HepG2 (cell line): ENCODE results near the gene MYL6. TPM values are rescaled to one million over a fixed set of nuclear protein-coding genes. Genes with fewer than 3 reads are reported as not detected.

Experiments used
- ATF6 ChIP-seq: sonication (generic); formaldehyde crosslinking; conservative IDR thresholded peaks from 2 replicates; pipeline ENCODE4 v1.4.0; 2020; ENCODE audit warnings: missing genetic modification reagents
- CEBPG ChIP-seq: IDR thresholded peaks from 2 replicates; pipeline ENCODE4 v1.6.1; 2016
- CREBL2 ChIP-seq: sonication (generic); formaldehyde crosslinking; IDR thresholded peaks from 2 replicates; pipeline ENCODE4 v1.8.1; 2023; ENCODE audit warnings: missing genetic modification reagents, mild to moderate bottlenecking, borderline replicate concordance
- EEA1 ChIP-seq: sonication (generic); formaldehyde crosslinking; IDR thresholded peaks from 2 replicates; pipeline ENCODE4 v1.5.1; 2020; ENCODE audit warnings: mild to moderate bottlenecking, missing genetic modification reagents, borderline replicate concordance
- GATA4 ChIP-seq: sonication (generic); IDR thresholded peaks from 2 replicates; pipeline ENCODE4 v1.6.1; 2016; ENCODE audit warnings: antibody characterized with exemption, low read depth, borderline replicate concordance
- KAT7 ChIP-seq: IDR thresholded peaks from 2 replicates; pipeline ENCODE4 v1.6.1; 2018; ENCODE audit warnings: borderline replicate concordance, missing compliant biosample characterization
- KDM4B ChIP-seq: sonication (generic); formaldehyde crosslinking; IDR thresholded peaks from 2 replicates; pipeline ENCODE4 v1.4.0; 2020; ENCODE audit warnings: missing genetic modification reagents
- NPAS2 ChIP-seq: sonication (generic); formaldehyde crosslinking; IDR thresholded peaks from 2 replicates; pipeline ENCODE4 v1.8.0; 2022; ENCODE audit warnings: mild to moderate bottlenecking, missing genetic modification reagents, borderline replicate concordance
- PHF5A ChIP-seq: IDR thresholded peaks from one replicate; pipeline ENCODE4 v1.6.1; 2018; ENCODE audit warnings: low read depth, missing genetic modification reagents; ENCODE audit not compliant: unreplicated experiment
- SALL2 ChIP-seq: sonication (generic); formaldehyde crosslinking; IDR thresholded peaks from 2 replicates; pipeline ENCODE4 v1.8.1; 2023; ENCODE audit warnings: mild to moderate bottlenecking, missing genetic modification reagents, inconsistent platforms
- SIX1 ChIP-seq: sonication (generic); formaldehyde crosslinking; IDR thresholded peaks from 2 replicates; pipeline ENCODE4 v1.4.0; 2020; ENCODE audit warnings: missing genetic modification reagents, borderline replicate concordance
- SMAD3 ChIP-seq: sonication (generic); formaldehyde crosslinking; IDR thresholded peaks from 2 replicates; pipeline ENCODE4 v1.4.0; 2020; ENCODE audit warnings: missing genetic modification reagents
- TRIM24 ChIP-seq: sonication (generic); formaldehyde crosslinking; IDR thresholded peaks from 2 replicates; pipeline ENCODE4 v1.8.0; 2022; ENCODE audit warnings: mild to moderate bottlenecking, missing genetic modification reagents
- ZBTB7B ChIP-seq: sonication (generic); formaldehyde crosslinking; IDR thresholded peaks from 2 replicates; pipeline ENCODE4 v1.4.0; 2020; ENCODE audit warnings: missing genetic modification reagents
- ZEB1 ChIP-seq: IDR thresholded peaks from 2 replicates; pipeline ENCODE4 v1.6.1; 2012; ENCODE audit warnings: mild to moderate bottlenecking, low read depth, inconsistent platforms; ENCODE audit not compliant: insufficient replicate concordance
- ZKSCAN1 ChIP-seq: fragments of 150-350 bp; IDR thresholded peaks from 2 replicates; pipeline ENCODE4 v1.6.1; 2014; ENCODE audit warnings: low read length
- ZKSCAN8 ChIP-seq: IDR thresholded peaks from 2 replicates; pipeline ENCODE4 v1.6.1; 2016; ENCODE audit warnings: borderline replicate concordance, missing genetic modification reagents, missing compliant biosample characterization
- ZMYM3 ChIP-seq: sonication (generic); formaldehyde crosslinking; IDR thresholded peaks from 2 replicates; pipeline ENCODE4 v1.5.1; 2020; ENCODE audit warnings: mild to moderate bottlenecking, missing genetic modification reagents
- ZNF12 ChIP-seq: sonication (generic); formaldehyde crosslinking; IDR thresholded peaks from 2 replicates; pipeline ENCODE4 v1.5.0; 2020; ENCODE audit warnings: missing genetic modification reagents
- ZNF121 ChIP-seq: sonication (generic); formaldehyde crosslinking; IDR thresholded peaks from 2 replicates; pipeline ENCODE4 v1.5.0; 2020; ENCODE audit warnings: mild to moderate bottlenecking, missing genetic modification reagents
- ZNF276 ChIP-seq: sonication (generic); formaldehyde crosslinking; IDR thresholded peaks from 2 replicates; pipeline ENCODE4 v1.4.0; 2020; ENCODE audit warnings: mild to moderate bottlenecking, low read depth, missing genetic modification reagents
- ZSCAN29 ChIP-seq: sonication (generic); formaldehyde crosslinking; conservative IDR thresholded peaks from 2 replicates; pipeline ENCODE4 v1.4.0; 2020; ENCODE audit warnings: mild to moderate bottlenecking, missing genetic modification reagents
- ZSCAN5A ChIP-seq: sonication (generic); formaldehyde crosslinking; IDR thresholded peaks from 2 replicates; pipeline ENCODE4 v1.8.0; 2022; ENCODE audit warnings: mild to moderate bottlenecking, missing genetic modification reagents, borderline replicate concordance
- polyA plus RNA-seq, 8 experiments: library from polyadenylated mRNA; depleted of rRNA in 3 of 8; stranded (reverse) in 7 of 8; unstranded in 1 of 8; fragments of >200 nt; fragmentation: Illumina TruSeq in 4 of 8; extraction: Trizol in 4 of 8; gene quantifications; 2 replicates each; pipeline versions ENCODE4 v1.2.1 to v1.2.3, GENCODE V29; 2011 to 2016; ENCODE audit warnings: low read depth in 4 of 8, missing spikeins in 1 of 8, mixed read lengths in 1 of 8; ENCODE audit not compliant: insufficient read depth in 1 of 8
- total RNA-seq, 5 experiments: library from RNA; depleted of rRNA; stranded (reverse); fragments of >200 nt; fragmentation: Illumina TruSeq; extraction: Trizol; gene quantifications; 2 replicates each; pipeline ENCODE4 v1.2.3, GENCODE V29; 2016; ENCODE audit warnings: low read depth in 1 of 5

Gene MYL6
- total and polyA plus RNA-seq, 2 of the 13 experiments (the other 11 are each of a cell fraction or from before 2014, with no cell fraction given): 1,127 to 1,192 TPM

- TF ChIP-seq ZSCAN5A (CRISPR knock-in tag) (no peak), EEA1 (CRISPR knock-in tag) (0 out of 2 replicates have a peak, but pooled peaks have one; percentile 27), SMAD3 (no peak), ZKSCAN1 (no peak), NPAS2 (peak; percentile 46; the same call in 1 of the 2 replicates), SIX1 (CRISPR knock-in tag) (no peak), ZNF12 (CRISPR knock-in tag) (no peak), ZNF121 (no peak), ZSCAN29 (CRISPR knock-in tag) (peak; percentile 78; the same call in 1 of the 2 replicates), CEBPG (CRISPR knock-in tag) (0 out of 2 replicates have a peak, but pooled peaks have one; percentile 6), ZEB1 (no peak), SALL2 (peak; percentile 85), ZNF276 (0 out of 2 replicates have a peak, but pooled peaks have one; percentile 37), PHF5A (CRISPR knock-in tag) (no peak), KDM4B (0 out of 2 replicates have a peak, but pooled peaks have one; percentile 12), ATF6 (CRISPR knock-in tag) (peak; percentile 27; the same call in 1 of the 2 replicates), ZBTB7B (CRISPR knock-in tag) (no peak), ZMYM3 (no peak), GATA4 (no peak; the same call in 1 of the 2 replicates), ZKSCAN8 (no peak), KAT7 (no peak; the same call in 1 of the 2 replicates), CREBL2 (no peak), TRIM24 (no peak)
These were observed 30.1 kb upstream of the MYL6 start, which contains the start of gene ESYT1 (continued) for GRCh38 chr12:56127888-56128669.
